Measurements from ENCODE around the gene UCP2. TPM values are rescaled to one million over a fixed set of nuclear protein-coding genes. Genes with fewer than 3 reads are reported as not detected.

UCP2 gene
- total and polyA plus RNA-seq, 11 donors, result 11.9 to 170 (median 19.7) TPM

GRCh38 chr11:74021998-74022397, 39.4 kb upstream of the UCP2 start:
- Histone ChIP-seq H3K9me3 (no peaks in the 10 kb centered on the region), H3K27me3 (no peaks in the 10 kb centered on the region), H3K27ac (peak overlapping the region in 1 of 12 donors; percentile 97), H3K36me3 (peaks cover 0 to 26% (median 3%) of the 10 kb centered on the region in 9 donors), H3K4me3 (no peak overlapping the region), H3K4me1 (peaks cover 0 to 98% (median 27%) of the 10 kb centered on the region in 12 donors)
- TF ChIP-seq, protein P1, sequence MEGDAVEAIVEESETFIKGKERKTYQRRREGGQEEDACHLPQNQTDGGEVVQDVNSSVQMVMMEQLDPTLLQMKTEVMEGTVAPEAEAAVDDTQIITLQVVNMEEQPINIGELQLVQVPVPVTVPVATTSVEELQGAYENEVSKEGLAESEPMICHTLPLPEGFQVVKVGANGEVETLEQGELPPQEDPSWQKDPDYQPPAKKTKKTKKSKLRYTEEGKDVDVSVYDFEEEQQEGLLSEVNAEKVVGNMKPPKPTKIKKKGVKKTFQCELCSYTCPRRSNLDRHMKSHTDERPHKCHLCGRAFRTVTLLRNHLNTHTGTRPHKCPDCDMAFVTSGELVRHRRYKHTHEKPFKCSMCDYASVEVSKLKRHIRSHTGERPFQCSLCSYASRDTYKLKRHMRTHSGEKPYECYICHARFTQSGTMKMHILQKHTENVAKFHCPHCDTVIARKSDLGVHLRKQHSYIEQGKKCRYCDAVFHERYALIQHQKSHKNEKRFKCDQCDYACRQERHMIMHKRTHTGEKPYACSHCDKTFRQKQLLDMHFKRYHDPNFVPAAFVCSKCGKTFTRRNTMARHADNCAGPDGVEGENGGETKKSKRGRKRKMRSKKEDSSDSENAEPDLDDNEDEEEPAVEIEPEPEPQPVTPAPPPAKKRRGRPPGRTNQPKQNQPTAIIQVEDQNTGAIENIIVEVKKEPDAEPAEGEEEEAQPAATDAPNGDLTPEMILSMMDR (IDR thresholded peaks at IDR 0.05), result no peak
- no peak for TF ChIP-seq POLR2A (IDR thresholded peaks at IDR 0.05)
- 97 to 99% (median 99%) methylated on average over 6 of the region's 6 CpGs for whole genome bisulfite sequencing, 4 donors
- intact Hi-C loops (cut with DNase I), result loop anchor here in 2 of 10 donors (5.0 to 10.0 kb wide), 2 partner anchors 40 to 57 kb away; partner anchors contain the start of gene UCP2 (in 1 of the 2)
- DNase-seq (no peak), ATAC-seq (no peak)

DNA sequence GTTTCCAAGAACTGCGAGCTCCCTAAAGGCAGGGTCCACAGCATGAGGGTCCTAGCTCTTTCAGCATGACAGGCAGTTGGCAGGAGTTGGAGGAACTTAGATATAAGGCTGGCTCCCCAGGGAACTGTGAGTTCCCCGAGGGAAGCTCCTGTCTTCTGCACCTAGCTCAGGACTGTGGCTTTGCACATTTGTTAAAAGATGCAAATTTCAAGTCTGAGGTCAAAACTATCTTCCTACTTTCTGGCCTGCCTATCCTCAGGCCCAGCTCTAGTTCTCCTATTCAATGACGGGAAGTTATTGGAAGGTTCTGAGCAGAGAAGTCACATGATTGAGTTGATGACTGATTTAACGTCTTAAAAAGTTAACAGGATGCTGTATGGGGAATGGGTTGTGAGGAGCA, 37.9 kb upstream of the UCP2 start:
- intact Hi-C loops (cut with DNase I), result loop anchor here in 2 of 10 donors (5.0 to 10.0 kb wide), 2 partner anchors 38 to 56 kb away; partner anchors contain the start of gene UCP2 (in 1 of the 2)
- Histone ChIP-seq H3K36me3 (peaks cover 0 to 27% (median 3%) of the 10 kb centered on the region in 9 donors), H3K4me3 (no peak overlapping the region), H3K27me3 (no peaks in the 10 kb centered on the region), H3K4me1 (peaks cover 0 to 84% (median 27%) of the 10 kb centered on the region in 12 donors), H3K9me3 (no peaks in the 10 kb centered on the region), H3K27ac (peak overlapping the region in 6 of 12 donors; percentile 83 to 97 (median 89))
- ATAC-seq (no peak), DNase-seq (no peak)
- WGBS, 4 donors, result 83 to 90% (median 84%) methylated on average over 4 of the region's 4 CpGs
- no peak for TF ChIP-seq POLR2A (IDR thresholded peaks at IDR 0.05)
- TF ChIP-seq, protein P1 (IDR thresholded peaks at IDR 0.05), result no peak

DNA sequence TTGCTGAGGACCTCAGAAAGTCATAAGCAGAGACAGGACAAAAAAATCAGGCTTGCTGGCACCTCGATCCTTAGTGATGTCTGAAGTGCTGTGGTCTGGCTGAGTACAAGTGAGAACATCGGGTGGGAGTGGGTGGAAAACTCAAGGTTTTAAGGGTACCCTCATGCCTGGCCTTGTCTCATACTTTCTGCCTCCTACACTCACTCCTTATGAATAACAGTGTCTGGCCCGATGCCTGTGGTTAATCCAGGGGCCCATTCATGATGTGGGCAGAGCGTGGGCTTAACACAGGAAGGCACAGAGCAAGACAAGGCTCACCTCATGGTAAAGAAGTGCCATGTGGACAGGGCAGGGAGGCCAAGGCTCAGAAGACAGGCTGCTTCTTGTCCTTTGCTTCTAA, 37.2 kb upstream of the UCP2 start:
- 90 to 99% (median 93%) methylated on average over 4 of the region's 4 CpGs for WGBS, 4 donors
- H3K27ac ChIP-seq, result peak overlapping the region in 11 of 12 donors; percentile 83 to 97 (median 88)
- peaks cover 0 to 27% (median 3%) of the 10 kb centered on the region in 9 donors for H3K36me3 ChIP-seq
- no peak for DNase-seq
- no peak for ATAC-seq
- no peaks in the 10 kb centered on the region for H3K9me3 ChIP-seq
- intact Hi-C loops (cut with DNase I), result loop anchor here in 7 of 10 donors (2.0 to 10.0 kb wide), 6 partner anchors 37 to 165 kb away; partner anchors contain the start of gene UCP2 (in 4 of the 7)
- H3K4me1 ChIP-seq, result peaks cover 0 to 84% (median 27%) of the 10 kb centered on the region in 12 donors
- no peak for TF ChIP-seq POLR2A (IDR thresholded peaks at IDR 0.05)
- TF ChIP-seq, protein P1 (IDR thresholded peaks at IDR 0.05), result no peak
- H3K4me3 ChIP-seq, result no peak overlapping the region
- no peaks in the 10 kb centered on the region for H3K27me3 ChIP-seq

GRCh38 chr11:74019104-74019738, 36.6 kb upstream of the UCP2 start:
- Histone ChIP-seq H3K4me3 (no peak overlapping the region), H3K36me3 (peaks cover 0 to 31% (median 3%) of the 10 kb centered on the region in 9 donors), H3K4me1 (peaks cover 0 to 82% (median 26%) of the 10 kb centered on the region in 12 donors), H3K27ac (peak overlapping the region; percentile 76 to 97 (median 88)), H3K27me3 (no peaks in the 10 kb centered on the region), H3K9me3 (no peaks in the 10 kb centered on the region)
- intact Hi-C loops (cut with DNase I), result loop anchor here in 5 of 10 donors (2.0 to 10.0 kb wide), 6 partner anchors 36 to 164 kb away; partner anchors contain the start of gene UCP2 (in 3 of the 5)
- no peak for DNase-seq
- TF ChIP-seq, protein P1 (IDR thresholded peaks at IDR 0.05), result no peak
- TF ChIP-seq POLR2A (IDR thresholded peaks at IDR 0.05), result no peak
- WGBS, 4 donors, result 41 to 59% (median 49%) methylated on average over 4 of the region's 4 CpGs
- peak in 2 of 4 donors; percentile 2 to 18 for ATAC-seq

All from heart left ventricle (tissue), 16 donors.